HEK293T (cell line): ENCODE measurements around the gene SMCO3.

Experiments used
- BHLHE40 ChIP-seq: fragments of 450-650 bp; IDR thresholded peaks from 2 replicates; pipeline ENCODE4 v1.6.1; 2016; ENCODE audit warnings: mild to moderate bottlenecking, moderate library complexity, borderline replicate concordance
- CTBP1 ChIP-seq: fragments of 450-650 bp; IDR thresholded peaks from 2 replicates; pipeline ENCODE4 v1.6.1; 2016; ENCODE audit warnings: borderline replicate concordance
- ELF4 ChIP-seq: fragments of 450-650 bp; IDR thresholded peaks from 2 replicates; pipeline ENCODE4 v1.6.1; 2017; ENCODE audit warnings: antibody characterized with exemption
- FOXA1 ChIP-seq: fragments of 450-650 bp; IDR thresholded peaks from 2 replicates; pipeline ENCODE4 v1.6.1; 2016; ENCODE audit warnings: mild to moderate bottlenecking
- FOXK2 ChIP-seq: fragments of 450-650 bp; IDR thresholded peaks from 2 replicates; pipeline ENCODE4 v1.6.1; 2016; ENCODE audit warnings: mild to moderate bottlenecking
- LEF1 ChIP-seq: fragments of 450-650 bp; IDR thresholded peaks from 2 replicates; pipeline ENCODE4 v1.6.1; 2017; ENCODE audit warnings: mild to moderate bottlenecking, borderline replicate concordance
- SP1 ChIP-seq: fragments of 450-650 bp; IDR thresholded peaks from 2 replicates; pipeline ENCODE4 v1.6.1; 2017
- SUZ12 ChIP-seq: fragments of 450-650 bp; IDR thresholded peaks from 2 replicates; pipeline ENCODE4 v1.6.1; 2016; ENCODE audit warnings: mild to moderate bottlenecking
- ZNF384 ChIP-seq: fragments of 450-650 bp; IDR thresholded peaks from 2 replicates; pipeline ENCODE4 v1.6.1; 2016
- TF ChIP-seq, protein P1 (sequence below): fragments of 450-650 bp; IDR thresholded peaks from 2 replicates; pipeline ENCODE4 v1.6.1; 2016

DNA sequence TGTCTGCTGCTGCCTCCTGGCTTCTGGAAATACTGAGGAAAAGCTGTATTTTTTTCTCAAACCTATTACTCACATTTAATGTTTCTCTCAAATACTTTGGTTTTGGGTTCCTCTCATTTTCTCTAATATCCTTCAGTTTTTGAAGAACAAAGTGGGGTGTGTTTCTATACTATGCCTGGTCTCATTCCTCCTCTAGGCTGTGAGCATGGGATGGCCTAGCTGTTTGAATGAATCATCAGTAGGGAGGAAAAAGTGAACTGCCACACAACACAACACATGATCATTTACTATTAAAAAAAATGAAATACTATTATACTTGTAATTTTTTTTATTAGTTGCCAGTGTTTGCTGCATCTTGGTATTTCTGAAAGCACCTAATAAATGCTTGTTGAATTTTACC is 11.3 kb upstream of the SMCO3 start:
- TF ChIP-seq BHLHE40: no peak
- TF ChIP-seq SP1: no peak
- no peak for TF ChIP-seq LEF1
- no peak for TF ChIP-seq FOXK2
- TF ChIP-seq, protein P1, sequence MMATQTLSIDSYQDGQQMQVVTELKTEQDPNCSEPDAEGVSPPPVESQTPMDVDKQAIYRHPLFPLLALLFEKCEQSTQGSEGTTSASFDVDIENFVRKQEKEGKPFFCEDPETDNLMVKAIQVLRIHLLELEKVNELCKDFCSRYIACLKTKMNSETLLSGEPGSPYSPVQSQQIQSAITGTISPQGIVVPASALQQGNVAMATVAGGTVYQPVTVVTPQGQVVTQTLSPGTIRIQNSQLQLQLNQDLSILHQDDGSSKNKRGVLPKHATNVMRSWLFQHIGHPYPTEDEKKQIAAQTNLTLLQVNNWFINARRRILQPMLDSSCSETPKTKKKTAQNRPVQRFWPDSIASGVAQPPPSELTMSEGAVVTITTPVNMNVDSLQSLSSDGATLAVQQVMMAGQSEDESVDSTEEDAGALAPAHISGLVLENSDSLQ: no peak
- no peak for TF ChIP-seq SUZ12
- TF ChIP-seq ZNF384: no peak
- TF ChIP-seq CTBP1: no peak
- TF ChIP-seq ELF4: no peak
- TF ChIP-seq FOXA1: no peak
